NCI-H146 treated with DMSO at 0.1 percent for 48 hours (cell line): ENCODE results near the gene RPS2.
"Not testable (repeated sequence)": the region's sequence is repeated elsewhere in the genome, so short reads cannot be mapped to it uniquely, and the experiment has no call there.

ENCODE experiments used
- DNase-seq: peaks from one replicate; lab custom pipeline; 2025; ENCODE audit not compliant: unreplicated experiment; lab: John Stamatoyannopoulos, UW

RPS2 gene

GRCh38 chr16:1942810-1943726 lies 21.6 kb downstream of the RPS2 start, which contains the start of gene MSRB1:
MSRB1 (minus strand) TSS chr16:1943199; CDS start chr16:1943156, 43 bp downstream.
- DNase-seq, result peak; percentile 99

GRCh38 chr16:1942047-1942809 lies 22.4 kb downstream of the RPS2 start:
- no peak for DNase-seq

GRCh38 chr16:1941162-1942046 lies 23.2 kb downstream of the RPS2 start:
- no peak for DNase-seq

- no peak for DNase-seq
These were observed 24.1 kb downstream of the RPS2 start for GRCh38 chr16:1940273-1941161.

GRCh38 chr16:1939833-1940232 lies 24.8 kb downstream of the RPS2 start:
- DNase-seq, result not testable (repeated sequence)

GRCh38 chr16:1938910-1939309 lies 25.7 kb downstream of the RPS2 start:
- DNase-seq, result no peak

- no peak for DNase-seq
These were observed 26.3 kb downstream of the RPS2 start for GRCh38 chr16:1938316-1938715.

- no peak for DNase-seq
These were observed 27.6 kb downstream of the RPS2 start for GRCh38 chr16:1936945-1937479.

GRCh38 chr16:1933097-1933661 lies 31.4 kb downstream of the RPS2 start:
- no peak for DNase-seq

- no peak for DNase-seq
These were observed 32.3 kb downstream of the RPS2 start for GRCh38 chr16:1932050-1933028.

- no peak for DNase-seq
These were observed 34.3 kb downstream of the RPS2 start for GRCh38 chr16:1930338-1930720.

- DNase-seq, result peak; percentile 68
These were observed 34.9 kb downstream of the RPS2 start for GRCh38 chr16:1929578-1930337.

GRCh38 chr16:1929105-1929504 lies 35.5 kb downstream of the RPS2 start:
- peak; percentile 40 for DNase-seq

GRCh38 chr16:1926271-1926670 lies 38.4 kb downstream of the RPS2 start:
- DNase-seq, result no peak

GRCh38 chr16:1924095-1924494 lies 40.5 kb downstream of the RPS2 start:
- DNase-seq, result no peak

GRCh38 chr16:1923299-1924034 lies 41.2 kb downstream of the RPS2 start:
- peak; percentile 50 for DNase-seq

- DNase-seq, result no peak
These were observed 42.3 kb downstream of the RPS2 start for GRCh38 chr16:1922357-1922756.
